HG02642 (cell line): ENCODE data around the gene GULP1.
A peak's percentile ranks its signal among the peaks of the same experiment; 100 is the strongest.
"Not testable (repeated sequence)": the region's sequence is repeated elsewhere in the genome, so short reads cannot be mapped to it uniquely, and the experiment has no call there.

ENCODE experiments used
- ATAC-seq: cut with Tn5 transposase; IDR thresholded peaks from one replicate; pipeline ENCODE4 v1.9.1; 2021; ENCODE audit warnings: mild to moderate bottlenecking; ENCODE audit not compliant: unreplicated experiment, poor library complexity

The GULP1 gene

DNA sequence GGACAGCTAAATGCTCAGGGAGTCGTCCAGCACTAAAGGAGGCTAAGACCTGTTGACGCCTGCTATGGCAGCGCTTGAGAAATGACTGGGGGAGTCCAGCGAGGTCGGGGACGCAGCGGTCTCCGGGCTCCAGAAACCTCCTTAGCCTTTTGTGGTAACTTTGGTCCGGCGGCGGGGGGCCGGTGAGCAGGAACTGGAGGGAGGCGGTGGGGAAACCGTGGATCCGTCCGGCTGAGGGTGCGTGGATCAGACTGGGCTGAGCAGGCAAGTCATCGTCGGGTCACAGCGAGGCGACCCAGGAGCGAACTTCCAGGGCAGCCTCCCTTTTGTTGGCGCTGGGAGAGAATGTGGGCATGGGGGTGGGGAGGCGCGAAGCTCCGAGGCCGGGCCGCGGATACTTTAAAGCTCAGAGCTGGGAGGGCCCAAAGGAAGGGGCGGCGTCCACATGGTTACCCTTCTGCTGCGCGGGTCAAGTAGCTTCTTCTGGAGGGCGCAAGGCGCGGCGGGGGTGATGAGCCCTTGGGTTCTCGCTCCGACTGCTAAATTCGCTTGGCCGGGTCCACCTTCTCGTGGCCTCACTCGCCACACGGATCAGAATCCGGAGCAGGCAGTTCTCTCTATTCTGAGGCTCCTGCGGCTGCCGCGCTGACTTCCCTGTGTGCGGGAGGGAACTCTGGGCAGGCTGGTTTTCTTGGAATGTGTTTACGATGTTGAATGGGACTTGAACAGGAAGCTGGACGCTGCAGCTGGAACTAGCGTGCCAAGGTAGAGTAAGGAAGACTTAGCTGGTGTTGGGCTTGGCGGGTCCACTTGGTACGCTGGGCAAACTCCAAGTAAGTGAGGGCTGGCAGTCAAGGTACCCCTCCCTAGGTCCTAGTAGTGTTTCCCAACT lies 920 bp downstream of the GULP1 start:
- ATAC-seq, result peak; percentile 28

DNA sequence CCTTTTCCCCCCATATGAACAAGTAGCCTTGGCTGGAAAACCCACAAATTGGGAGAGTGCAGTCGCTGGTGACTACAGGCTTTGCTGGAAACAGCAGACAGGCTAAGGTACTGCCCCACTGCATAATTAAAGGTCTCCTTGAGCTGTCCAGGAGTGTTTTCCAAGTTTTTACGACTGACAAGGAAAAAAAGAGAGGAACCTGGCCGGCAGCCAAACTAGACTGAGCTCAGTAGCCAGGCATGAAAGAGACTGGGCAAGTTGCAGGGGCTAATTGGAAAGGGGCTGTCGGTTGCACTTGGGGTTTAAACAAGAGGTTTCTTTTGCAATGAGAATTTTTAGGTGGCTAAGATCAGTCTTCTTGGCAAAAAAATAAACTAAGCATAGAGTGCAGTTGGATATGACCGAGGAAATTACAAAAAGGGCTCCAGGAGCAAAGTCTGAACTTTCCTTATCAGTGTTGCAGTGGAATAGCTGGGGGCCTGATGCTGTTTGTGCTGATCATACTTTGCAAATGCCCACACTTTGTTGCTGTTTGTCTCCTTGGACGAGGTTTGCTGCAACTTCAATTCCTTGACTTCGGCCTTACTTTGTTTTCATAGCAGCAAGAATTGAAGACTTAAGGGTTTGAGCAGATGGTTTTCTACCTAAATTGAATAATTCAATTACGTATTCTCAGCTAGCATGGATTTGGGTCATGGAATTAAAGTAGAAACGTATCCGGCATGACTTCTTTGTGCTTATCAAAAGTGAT lies 2.1 kb downstream of the GULP1 start:
- ATAC-seq, result no peak

DNA sequence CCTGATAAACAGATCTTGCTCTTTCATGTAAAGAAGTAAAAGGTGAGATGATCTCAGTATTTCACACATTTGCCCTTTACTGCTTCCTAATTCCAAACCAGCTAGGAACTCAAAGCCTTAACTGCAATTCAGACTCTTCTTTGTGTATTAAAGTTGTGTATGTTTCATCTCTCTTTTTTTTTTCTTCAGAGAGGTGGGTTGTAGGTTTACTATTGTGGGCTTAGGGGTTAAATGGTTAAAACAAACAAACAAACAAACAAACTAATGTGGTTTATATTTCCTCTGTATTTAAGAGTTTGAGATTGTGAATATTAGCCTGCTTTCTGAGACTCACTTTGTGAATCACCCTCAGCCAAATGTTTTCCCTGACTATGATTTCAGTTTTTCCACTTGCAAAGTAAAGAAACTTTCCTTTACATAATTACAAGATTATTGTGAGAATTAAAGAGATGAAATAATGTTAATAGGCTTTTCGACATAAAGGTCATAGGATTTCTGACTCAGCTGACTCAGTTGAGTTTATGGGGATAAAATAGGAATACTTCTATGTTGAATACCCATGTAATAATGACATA lies 2.8 kb downstream of the GULP1 start:
- no peak for ATAC-seq

DNA sequence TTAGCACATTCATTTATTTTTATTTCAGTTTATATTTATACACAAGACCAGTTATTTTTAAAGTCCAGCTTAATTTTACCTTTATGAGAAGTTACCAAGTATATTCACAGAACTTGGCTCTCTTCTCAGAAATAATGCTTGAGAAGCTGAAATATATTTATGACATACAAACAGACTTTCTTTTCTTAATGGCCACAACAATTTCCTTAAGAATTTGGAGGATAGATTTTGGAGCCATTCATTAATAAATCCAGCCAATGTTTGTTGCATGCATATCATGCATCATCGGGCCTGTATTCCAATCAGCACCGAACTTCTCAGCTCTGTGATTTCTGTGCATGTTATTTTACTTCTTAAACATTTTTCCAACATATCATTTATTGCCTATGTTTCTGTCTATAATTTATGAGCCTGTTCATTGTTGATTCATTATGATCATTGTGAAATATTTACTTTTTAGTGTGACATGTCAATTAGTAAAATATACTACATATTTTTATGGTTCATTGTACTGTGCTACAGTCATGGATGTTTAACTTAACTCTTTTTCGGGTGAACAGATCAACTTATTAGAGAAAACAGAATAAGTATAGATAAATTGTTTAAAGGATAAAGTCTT lies 3.5 kb downstream of the GULP1 start:
- no peak for ATAC-seq

DNA sequence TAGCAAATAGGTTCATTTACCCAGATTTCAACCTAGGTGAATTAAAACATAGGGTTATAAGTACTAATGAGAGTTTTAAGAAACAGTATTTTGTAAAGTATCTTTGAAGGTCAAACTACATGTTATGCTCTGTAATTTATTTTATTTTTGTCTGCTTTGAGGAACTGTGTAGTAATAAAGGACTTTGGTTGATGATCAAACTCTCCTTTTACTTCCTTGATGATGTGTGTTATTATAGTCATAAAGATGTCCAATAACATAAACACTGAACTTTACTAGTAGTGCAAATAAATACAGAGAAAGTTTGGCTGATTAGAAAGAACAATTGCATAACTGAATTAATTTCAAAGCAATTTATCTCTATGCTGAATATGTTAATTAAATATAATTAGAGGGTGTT lies 6.3 kb downstream of the GULP1 start:
- ATAC-seq, result no peak

DNA sequence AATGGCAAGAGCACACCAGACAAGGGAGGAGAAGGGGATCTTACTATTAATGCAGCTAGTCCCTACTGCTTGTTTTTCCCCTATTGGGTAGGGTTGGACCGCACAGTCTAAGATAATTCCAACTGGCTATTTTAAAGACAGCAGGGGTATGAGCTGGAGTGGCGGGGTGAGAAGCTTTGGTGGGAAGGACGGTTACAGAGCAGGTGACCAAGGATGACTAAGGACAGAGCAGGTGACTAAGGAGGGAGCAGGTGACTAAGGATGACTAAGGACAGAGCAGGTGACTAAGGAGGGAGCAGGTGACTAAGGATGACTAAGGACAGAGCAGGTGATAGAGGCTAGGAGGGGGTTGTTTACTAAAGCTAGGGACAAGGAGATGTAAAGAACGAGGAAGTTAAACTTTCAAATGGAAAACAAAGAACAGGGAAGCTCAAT lies 7.3 kb downstream of the GULP1 start:
- ATAC-seq, result not testable (repeated sequence)

DNA sequence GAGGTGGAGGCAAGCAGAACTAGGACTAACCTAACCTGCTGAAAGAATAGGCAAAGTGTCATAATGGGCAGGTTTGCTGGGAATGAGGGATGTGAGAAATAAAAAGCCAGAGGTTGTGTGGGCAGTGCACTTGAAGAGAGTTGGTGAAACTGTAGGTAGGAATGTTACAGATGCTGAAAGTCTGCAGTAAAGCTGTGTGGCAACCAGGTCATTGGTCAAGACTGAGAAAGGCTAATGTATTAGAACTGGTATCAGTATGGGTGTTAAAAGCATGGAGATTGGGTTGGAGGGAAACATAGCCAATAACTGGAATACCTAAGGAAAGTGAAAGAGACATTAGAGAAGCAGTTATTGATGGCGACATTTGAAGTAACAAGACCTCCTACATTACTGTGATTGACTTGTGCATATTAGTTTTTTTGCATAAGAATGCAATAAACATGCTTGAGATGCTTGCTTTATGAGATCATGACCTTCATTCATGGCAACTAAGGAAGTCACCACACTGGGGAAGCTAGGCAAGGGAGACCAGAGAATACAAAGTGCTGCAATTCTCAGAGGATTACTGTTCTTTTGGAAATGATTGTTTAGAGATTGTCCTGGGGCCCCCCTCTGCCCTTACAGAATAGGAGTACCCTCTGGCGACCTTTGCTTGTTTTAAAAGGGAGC lies 11.8 kb downstream of the GULP1 start:
- ATAC-seq, result no peak

DNA sequence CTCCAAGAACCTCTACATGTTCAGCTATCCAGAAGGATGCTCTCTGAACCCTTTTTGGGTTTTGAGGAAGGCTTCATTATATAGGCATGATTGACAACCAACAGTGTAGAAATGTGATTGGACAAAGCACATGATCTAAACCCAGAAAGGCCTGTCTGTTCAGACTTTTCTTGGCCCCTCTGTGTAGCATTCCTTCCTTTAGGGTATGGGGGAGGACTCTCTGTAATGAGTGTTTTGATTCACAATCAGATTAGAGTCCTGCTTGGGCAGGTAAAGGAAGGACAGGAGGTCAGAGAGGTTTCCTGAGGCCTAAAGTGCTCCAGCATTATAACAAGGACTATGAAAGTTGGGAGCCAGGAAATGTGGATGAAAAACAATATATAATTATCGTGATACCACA lies 13.6 kb downstream of the GULP1 start:
- ATAC-seq, result no peak

DNA sequence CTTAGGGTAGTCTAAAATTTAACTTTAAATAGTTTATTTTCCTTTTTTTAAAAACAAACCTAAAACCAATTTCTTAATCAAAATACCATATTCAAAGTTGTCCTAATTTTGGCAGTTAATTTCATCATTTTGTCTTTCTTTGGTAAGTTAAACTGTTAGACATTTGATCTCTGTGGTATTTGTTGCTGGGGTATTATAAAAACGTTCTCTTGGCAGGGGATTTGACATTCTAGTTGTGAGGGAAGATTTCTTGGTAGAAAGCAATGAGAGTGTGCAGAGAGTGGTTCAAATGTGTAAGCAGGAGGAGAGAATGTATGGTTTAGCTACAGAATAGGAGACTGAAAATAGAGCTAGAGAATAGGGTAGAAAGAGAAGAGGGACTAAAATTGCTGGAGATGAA lies 14.6 kb downstream of the GULP1 start:
- no peak for ATAC-seq

DNA sequence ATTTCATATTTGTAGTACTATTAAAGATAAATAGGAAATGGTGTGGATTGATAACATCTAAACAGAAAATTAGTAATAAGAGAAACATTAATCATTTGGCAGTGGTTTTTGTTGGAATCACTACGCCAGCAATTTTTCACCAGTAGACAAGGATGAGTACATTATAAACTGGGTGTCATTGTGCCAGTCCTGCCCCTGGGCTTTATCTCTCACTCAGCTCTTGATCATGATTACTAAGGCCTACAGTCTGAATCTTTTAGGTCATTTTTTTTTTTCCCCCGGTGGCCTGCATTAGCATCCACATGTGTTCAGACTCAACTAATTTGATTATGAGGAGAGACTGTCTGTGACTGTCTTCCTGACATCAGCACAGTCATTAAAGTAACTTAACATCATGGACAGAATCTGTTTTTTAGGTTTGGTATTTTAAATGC lies 16.2 kb downstream of the GULP1 start:
- ATAC-seq, result no peak

DNA sequence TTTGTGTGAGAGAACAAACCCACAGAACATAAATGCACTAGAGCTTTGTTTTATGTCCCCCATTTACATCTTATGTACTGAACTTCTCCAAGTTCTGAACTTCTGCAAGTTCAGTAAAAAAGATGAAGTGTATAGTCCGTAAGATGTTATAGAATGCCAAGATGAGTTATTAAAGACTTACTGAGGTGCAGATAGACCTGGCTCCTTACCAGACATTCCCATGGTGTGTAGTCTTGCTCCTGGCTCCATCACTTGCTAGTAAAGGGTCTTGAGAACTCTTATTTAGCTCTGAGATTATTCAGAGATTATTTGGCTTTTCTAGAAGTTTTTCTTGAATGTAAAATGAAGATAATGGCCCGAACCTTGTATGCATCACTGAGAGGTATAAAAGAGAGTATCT lies 16.8 kb downstream of the GULP1 start:
- no peak for ATAC-seq

DNA sequence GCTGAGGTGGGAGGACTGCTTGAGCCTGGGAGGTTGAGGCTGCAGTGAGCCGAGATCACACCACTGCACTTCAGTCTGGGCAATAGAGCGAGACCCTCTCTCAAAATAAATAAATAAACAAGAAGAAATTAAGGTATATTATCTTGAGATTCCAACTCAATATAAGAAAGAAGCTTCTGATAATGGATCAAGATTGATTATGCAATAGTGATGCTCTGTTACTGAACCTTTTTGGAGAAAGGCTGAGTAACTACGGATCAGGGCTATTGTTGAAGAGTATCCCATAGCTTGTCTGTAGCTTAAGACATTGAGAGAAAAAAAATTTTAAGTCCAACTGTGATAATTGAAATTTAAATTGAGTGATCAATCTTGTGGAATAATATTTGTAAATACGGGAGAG lies 17.7 kb downstream of the GULP1 start:
- no peak for ATAC-seq

DNA sequence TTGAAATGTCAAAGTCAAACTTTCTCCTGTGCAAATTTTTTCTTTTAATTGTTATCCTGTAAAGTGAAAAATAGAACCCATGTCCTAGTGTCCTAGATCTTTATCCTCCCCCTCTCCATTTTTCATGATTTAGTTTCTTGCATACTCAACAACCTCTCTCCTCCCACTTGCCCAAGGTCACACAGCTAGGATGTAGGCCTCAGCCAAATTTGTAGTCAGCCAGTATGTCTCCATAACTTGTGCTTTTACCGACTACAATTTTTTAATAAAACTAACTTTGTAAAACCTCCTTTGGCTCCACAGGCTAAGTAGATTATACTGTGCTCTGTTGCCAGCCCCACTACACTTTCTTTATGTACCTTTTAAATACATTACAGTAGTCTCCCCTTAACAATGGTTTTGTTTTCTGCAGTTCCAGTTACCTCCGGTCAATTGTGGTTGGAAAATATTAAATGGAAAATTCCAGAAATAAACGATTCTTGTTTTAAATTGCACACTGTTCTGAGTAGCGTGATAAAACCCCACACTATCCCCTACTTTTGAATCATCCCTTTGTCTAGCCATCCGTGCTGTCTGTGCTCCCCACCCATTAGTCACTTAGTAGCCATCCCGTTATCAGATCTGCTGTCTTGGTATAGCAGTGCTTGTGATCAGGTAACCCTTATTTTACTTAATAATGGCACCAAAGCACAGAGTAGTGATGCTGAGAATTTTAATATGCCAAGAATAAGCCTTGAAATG lies 22.8 kb downstream of the GULP1 start:
- ATAC-seq, result no peak

DNA sequence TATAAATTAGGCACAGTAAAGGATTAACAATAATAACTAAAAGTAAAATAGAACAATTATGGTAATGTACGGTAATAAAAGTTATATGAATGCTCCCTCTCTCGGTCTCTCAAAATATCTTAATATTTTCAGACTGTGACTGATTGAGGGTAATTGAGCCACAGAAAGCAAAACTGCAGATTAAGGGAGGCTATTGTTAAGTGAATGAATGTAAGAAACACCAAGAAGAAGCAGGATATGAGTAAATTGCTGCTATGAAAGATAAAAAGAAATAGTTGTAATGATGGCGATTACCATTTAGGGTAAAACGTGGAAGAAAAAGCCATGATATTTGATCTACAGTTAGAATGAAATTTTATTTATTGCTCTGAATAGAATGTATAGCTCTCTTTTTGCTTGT lies 24.1 kb downstream of the GULP1 start:
- no peak for ATAC-seq

DNA sequence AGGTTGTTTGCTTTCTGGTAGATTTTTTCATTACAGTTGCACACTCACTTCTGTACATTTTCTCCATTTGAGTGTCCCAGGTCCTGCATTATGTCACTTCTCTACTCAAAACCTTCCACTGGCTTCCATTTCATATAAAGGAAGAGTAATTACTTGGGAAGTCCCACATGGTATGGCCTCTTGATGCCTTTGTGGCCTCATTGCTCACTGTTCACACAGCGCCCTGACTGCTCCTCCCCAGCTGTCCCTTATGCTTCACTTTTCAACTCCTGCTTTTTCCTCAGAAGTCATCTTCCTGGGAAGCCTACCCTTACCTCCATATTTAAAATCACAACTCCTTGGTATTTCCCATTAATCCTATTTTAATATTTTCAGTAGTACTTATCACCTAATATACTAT lies 24.7 kb downstream of the GULP1 start:
- no peak for ATAC-seq

DNA sequence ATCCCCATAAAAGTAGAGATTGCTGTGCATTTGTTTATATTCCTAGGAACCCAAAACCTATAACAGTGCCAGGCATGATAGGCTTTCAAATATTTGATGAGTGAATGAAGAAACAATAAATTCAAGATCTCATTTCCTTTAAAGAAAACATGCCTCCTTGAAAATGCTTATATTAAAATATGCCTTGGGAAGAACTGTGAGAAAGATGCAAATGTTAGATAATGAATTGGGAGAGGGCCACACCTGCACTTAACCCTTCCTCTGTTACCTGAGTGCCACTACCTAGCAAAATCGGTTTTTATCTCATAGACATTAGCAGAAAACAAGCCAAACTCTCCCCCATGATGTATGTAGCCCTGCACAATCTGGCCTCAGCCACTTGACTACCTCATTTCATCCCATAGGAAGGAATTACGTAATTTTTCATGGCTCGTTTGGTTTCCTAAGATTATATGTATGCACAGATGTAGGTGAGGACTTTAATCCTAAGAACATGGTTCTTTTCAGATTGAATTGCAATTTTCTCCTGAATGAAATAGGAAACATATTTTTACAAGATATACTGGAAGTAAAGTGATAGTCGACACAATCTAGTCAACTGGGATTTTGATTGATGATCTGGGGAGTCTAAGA lies 25.2 kb downstream of the GULP1 start:
- no peak for ATAC-seq

DNA sequence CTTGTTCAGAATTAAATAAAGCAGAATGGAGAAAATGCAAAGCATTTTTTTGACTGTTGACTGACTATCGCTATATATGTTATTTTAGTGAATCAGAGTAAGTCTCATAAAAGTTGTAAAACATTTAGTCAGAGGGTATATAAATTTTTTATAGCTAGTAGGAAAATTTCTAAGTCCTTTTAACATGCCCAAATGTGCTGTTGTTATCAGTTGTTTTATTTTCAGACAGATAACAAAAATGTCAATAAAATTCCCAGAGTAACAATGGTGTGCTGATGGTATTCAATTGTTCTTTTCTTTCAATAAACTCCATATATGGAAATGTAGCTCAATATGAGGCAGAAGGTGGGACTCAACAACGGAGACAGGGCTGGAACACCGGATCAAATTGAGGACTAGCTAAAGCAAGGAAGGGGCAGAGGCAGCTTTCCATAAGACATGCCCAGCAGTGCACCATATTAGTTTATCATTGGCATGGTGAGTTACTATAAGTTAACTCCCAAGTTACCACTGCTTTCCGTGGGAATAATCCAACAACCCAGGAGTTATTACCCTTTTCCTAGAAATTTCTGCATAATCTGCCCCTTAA lies 26.6 kb downstream of the GULP1 start:
- ATAC-seq, result no peak

DNA sequence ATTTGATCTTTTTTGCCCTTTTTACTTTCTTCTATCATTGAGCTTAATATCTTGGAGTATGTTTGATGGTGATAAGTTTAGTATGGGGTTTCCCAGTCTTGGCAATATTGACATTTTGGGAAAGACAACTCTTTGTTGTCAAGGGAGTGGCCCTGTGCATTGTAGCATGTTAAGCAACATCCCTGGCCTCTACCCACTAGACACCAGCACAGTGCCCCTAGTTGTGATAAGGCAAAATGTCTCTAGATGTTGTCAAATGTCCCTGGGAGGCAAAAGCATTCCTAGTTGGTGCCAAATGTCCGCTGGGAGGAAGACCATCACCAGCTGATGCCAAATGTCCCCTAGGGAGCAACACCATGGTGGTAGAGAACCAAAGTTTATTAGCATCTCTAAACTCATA lies 28.2 kb downstream of the GULP1 start:
- no peak for ATAC-seq

DNA sequence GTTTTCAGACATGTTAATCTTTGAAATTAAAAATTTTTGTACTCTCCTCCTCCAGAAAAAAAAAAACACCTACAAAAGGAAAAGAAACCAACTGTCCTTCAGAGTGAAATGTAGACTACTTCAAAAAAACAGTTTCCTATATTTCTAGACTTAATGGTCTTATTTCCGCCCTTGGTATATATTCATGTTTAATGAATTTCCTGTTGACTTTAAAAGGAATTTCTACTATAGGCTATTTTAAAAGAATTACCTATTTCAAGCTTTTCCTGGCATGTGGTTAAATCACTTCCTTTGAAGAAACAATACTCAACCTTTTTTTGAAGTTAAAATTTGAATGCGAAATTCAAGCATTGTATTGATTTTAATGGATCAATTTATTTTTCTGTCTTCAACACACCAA lies 29.2 kb downstream of the GULP1 start:
- ATAC-seq, result no peak
